CD4-positive, alpha-beta T cell treated with Interleukin-21 for 1 hour (primary cell): ENCODE data around the gene E2F1.
A peak's percentile ranks its signal among the peaks of the same experiment; 100 is the strongest.
"Not testable (repeated sequence)": the region's sequence is repeated elsewhere in the genome, so short reads cannot be mapped to it uniquely, and the experiment has no call there.

ENCODE experiments used
- DNase-seq: peaks from one replicate; pipeline ENCODE4 v3.0.0-alpha.2; 2020

E2F1 gene

DNA sequence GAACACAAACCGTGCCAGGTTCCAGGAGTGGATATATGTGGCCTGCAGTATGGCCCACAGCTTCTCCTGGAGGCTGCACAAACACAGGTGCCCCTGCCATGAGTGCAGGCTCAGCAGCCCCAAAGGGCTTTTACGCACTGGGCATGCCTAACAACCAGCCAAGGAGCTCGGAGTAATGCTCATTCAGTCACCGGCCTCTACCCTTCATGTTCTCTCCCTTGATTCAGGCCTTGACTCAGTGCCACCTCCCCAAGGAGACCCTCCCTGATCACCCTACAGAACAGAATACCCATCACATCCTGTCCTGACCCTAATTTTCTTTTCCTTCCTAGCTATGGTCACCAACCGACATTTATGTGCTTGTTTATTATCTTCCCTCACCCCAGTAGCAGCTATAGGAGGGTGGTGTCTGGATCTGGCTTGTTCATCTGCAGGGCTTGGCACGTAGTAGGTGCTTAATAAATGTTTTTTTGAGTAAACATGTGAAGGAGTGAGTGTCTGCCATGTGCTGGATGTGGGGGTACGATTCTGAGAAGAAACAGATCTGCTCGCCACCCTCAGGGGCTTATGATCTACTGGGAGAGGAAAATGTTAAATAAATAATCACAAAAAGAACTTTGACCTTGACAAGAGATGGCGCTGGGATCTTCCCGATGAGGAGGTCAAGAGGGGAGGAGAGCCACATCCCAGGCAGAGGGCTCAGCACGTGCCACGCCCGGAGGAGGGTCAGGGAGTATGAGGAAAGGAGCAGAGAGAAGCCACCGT lies 24.7 kb upstream of the E2F1 start:
- no peak for DNase-seq

DNA sequence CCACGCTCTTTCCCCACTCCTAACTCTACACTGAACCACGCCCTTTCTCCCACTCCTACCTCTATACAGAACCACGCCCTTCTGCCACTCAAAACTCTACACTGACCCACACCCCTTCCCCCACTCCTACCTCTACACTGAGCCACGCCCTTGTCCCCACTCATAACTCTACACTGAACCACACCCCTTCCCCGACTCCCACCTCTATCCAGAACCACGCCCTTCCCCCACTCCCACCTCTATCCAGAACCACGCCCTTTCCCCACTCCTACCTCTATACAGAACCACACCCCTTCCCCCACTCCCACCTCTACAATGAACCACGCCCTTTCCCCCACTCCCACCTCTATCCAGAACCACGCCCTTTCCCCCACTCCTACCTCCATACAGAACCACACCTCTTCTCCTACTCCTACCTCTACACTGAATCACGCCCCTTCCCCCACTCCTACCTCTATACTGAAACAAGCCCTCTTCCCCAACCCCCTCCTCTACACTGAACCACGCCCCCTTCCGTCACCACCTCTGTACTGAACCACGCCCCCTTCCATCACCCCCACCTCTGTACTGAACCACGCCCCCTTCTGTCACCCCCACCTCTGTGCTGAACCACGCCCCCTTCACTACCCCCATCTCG lies 23.8 kb upstream of the E2F1 start:
- DNase-seq, result no peak

GRCh38 chr20:33709398-33709797 lies 23.2 kb upstream of the E2F1 start:
- DNase-seq, result no peak

DNA sequence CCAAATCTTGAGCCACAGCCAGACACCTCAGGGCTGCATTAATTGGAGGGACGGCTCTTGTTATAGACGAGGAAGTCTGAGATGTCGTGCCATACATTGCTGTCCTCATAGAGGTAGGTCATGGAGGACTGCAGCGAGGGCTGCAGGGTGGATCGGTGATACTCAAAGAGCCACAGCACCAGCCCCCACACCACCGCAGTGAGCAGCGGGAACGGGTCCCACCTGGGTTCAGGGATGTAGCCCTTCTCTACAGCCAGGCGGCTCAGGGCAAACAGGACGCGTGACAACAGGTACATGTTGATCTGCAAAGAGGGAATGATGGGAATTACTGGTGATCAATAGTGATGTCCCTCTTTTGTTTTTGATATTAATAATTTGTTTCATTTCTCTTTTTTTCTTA lies 21.5 kb upstream of the E2F1 start:
- DNase-seq, result no peak

DNA sequence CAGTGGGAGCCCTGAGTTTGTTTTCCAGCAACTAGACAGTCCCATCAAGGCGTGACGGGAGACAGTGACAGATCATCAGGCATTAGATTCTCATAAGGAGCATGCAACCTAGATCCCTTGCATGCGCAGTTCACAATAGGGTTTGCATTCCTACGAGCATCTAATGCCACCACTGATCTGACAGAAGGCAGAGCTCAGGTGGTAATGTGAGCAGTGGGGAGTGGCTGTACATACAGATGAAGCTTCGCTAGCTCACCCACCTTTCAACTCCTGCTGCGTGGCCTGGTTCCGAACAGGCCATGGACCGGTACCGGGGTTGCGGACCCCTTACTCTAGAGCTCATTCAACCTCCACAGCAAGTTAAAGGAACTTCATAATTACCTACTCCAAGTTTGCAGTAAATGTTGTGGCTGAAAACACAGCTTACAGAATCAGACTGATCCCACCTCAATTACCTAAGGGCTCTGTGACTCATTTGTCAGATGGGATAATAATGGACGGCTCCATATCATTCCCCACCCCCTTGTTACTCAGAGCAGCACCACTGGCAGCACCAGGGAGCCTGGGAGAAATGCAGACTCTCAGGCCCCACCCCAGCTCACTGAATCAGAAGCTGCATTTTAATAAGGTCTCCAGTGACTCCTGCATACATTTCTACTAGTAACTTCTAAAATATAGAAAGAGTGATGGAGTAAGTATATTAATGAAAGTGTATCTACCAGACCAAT lies 18.2 kb upstream of the E2F1 start:
- DNase-seq, result no peak

GRCh38 chr20:33703498-33704137 lies 17.4 kb upstream of the E2F1 start:
- no peak for DNase-seq

GRCh38 chr20:33702861-33703260 lies 16.7 kb upstream of the E2F1 start:
- DNase-seq, result no peak

GRCh38 chr20:33701629-33702450 lies 15.7 kb upstream of the E2F1 start:
- no peak for DNase-seq

GRCh38 chr20:33700696-33701441 lies 14.7 kb upstream of the E2F1 start:
- not testable (repeated sequence) for DNase-seq

DNA sequence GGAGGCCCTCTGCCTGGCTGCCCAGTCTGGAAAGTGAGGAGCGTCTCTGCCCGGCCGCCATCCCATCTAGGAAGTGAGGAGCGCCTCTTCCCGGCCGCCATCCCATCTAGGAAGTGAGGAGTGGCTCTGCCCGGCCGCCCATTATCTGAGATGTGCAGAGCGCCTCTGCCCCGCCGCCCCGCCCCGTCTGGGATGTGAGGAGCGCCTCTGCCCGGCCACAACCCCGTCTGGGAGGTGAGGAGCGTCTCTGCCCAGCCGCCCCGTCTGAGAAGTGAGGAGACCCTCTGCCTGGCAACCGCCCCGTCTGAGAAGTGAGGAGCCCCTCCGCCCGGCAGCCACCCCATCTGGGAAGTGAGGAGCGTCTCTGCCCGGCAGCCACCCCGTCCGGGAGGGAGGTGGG lies 12.8 kb upstream of the E2F1 start:
- DNase-seq, result not testable (repeated sequence)

GRCh38 chr20:33697129-33697528 lies 10.9 kb upstream of the E2F1 start:
- no peak for DNase-seq

DNA sequence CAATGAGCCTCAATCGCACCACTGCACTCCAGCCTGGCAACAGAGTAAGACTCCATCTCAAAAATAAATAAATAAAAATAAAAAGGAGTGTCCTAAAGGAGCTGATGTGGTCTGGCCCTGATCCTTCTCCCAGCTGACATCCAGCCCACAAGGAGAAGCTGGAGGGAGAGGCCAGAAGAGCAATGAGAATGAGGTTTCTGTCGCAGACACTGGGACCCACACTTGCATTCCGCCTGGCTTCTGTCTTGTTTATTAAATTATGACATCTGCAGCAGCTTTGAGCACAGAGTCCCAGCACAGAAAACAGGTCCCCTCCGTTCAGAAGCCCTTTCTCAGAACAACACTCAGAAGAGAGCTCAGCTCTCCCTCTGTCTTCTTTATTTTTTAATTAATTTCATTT lies 10.3 kb upstream of the E2F1 start:
- no peak for DNase-seq

DNA sequence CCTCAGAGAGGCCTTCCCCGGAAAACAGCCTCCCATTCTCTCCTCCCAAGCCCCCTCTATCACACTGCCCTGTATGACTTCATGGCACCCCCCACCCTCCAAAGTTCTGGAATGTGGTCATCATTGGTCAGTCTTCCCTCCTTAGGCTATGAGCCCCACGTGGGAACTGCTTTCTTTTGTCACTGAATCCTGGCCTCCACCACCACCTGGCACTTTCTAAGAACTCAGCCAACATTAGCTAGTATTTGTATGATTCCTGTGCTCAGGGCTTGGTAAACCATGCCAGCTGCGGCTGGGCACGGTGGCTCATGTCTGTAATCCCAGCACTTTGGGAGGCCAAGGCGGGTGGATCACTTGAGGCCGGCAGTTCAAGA lies 8.4 kb upstream of the E2F1 start:
- no peak for DNase-seq

GRCh38 chr20:33693741-33694638 lies 7.8 kb upstream of the E2F1 start:
- DNase-seq, result no peak

GRCh38 chr20:33693289-33693688 lies 7.1 kb upstream of the E2F1 start:
- no peak for DNase-seq

GRCh38 chr20:33689973-33690372 lies 3.8 kb upstream of the E2F1 start:
- peak; percentile 48 for DNase-seq

GRCh38 chr20:33689493-33689892 lies 3.3 kb upstream of the E2F1 start:
- no peak for DNase-seq

- no peak for DNase-seq
Measured at GRCh38 chr20:33688938-33689424, 2.8 kb upstream of the E2F1 start.

- DNase-seq, result no peak
Measured at GRCh38 chr20:33687993-33688937, 2.1 kb upstream of the E2F1 start.
